HepG2 (cell line): ENCODE results near the gene FMNL1. TPM values are rescaled to one million over a fixed set of nuclear protein-coding genes. Genes with fewer than 3 reads are reported as not detected.

ENCODE experiments used
- ERF ChIP-seq: IDR thresholded peaks from 2 replicates; pipeline ENCODE4 v1.6.1; 2018; ENCODE audit warnings: missing biosample characterization, missing genetic modification reagents
- GABPA ChIP-seq, 2 experiments: IDR thresholded peaks; 2 replicates each; pipeline ENCODE4 v1.6.1; 2011 to 2016; ENCODE audit warnings: low read depth in 2 of 2, low read length in 1 of 2, missing biosample characterization in 1 of 2, missing genetic modification characterization in 1 of 2
- HOXA3 ChIP-seq: sonication (generic); formaldehyde crosslinking; IDR thresholded peaks from 2 replicates; pipeline ENCODE4 v1.5.0; 2020; ENCODE audit warnings: missing genetic modification reagents
- IRF9 ChIP-seq: sonication (generic); formaldehyde crosslinking; IDR thresholded peaks from 2 replicates; pipeline ENCODE4 v1.8.0; 2022; ENCODE audit warnings: missing genetic modification reagents, mild to moderate bottlenecking, borderline replicate concordance
- KDM3A ChIP-seq: IDR thresholded peaks from 2 replicates; pipeline ENCODE4 v1.6.1; 2018; ENCODE audit warnings: low read depth, missing compliant biosample characterization
- NFE2L1 ChIP-seq: sonication (generic); formaldehyde crosslinking; IDR thresholded peaks from 2 replicates; pipeline ENCODE4 v1.4.0; 2020; ENCODE audit warnings: missing genetic modification reagents, mild to moderate bottlenecking, borderline replicate concordance
- NFIC ChIP-seq: IDR thresholded peaks from 2 replicates; pipeline ENCODE4 v1.6.1; 2012; ENCODE audit warnings: mild to moderate bottlenecking, low read length, inconsistent platforms
- ONECUT2 ChIP-seq: sonication (generic); formaldehyde crosslinking; IDR thresholded peaks from 2 replicates; pipeline ENCODE4 v1.4.0; 2020; ENCODE audit warnings: missing genetic modification reagents
- RFXANK ChIP-seq: IDR thresholded peaks from 2 replicates; pipeline ENCODE4 v1.6.1; 2016
- TBX2 ChIP-seq: sonication (generic); formaldehyde crosslinking; IDR thresholded peaks from 2 replicates; pipeline ENCODE4 v1.5.0; 2020; ENCODE audit warnings: missing genetic modification reagents, mild to moderate bottlenecking, borderline replicate concordance
- TFDP1 ChIP-seq: IDR thresholded peaks from 2 replicates; pipeline ENCODE4 v1.6.1; 2016; ENCODE audit warnings: missing compliant biosample characterization, missing genetic modification reagents, borderline replicate concordance
- THAP9 ChIP-seq: sonication (generic); formaldehyde crosslinking; IDR thresholded peaks from 2 replicates; pipeline ENCODE4; 2020; ENCODE audit warnings: missing genetic modification reagents, mild to moderate bottlenecking, borderline replicate concordance
- TRIM24 ChIP-seq: sonication (generic); formaldehyde crosslinking; IDR thresholded peaks from 2 replicates; pipeline ENCODE4 v1.8.0; 2022; ENCODE audit warnings: mild to moderate bottlenecking, missing genetic modification reagents
- ZBTB1 ChIP-seq: sonication (generic); formaldehyde crosslinking; IDR thresholded peaks from 2 replicates; pipeline ENCODE4 v1.4.0; 2020; ENCODE audit warnings: missing genetic modification reagents, borderline replicate concordance
- ZBTB7B ChIP-seq: sonication (generic); formaldehyde crosslinking; IDR thresholded peaks from 2 replicates; pipeline ENCODE4 v1.4.0; 2020; ENCODE audit warnings: missing genetic modification reagents
- ZFP36L2 ChIP-seq: sonication (generic); formaldehyde crosslinking; IDR thresholded peaks from 2 replicates; pipeline ENCODE4 v1.4.0; 2020; ENCODE audit warnings: missing genetic modification reagents
- ZKSCAN5 ChIP-seq: sonication (generic); formaldehyde crosslinking; IDR thresholded peaks from 2 replicates; pipeline ENCODE4 v1.5.1; 2020; ENCODE audit warnings: mild to moderate bottlenecking, missing genetic modification reagents
- ZNF207 ChIP-seq: fragments of 450-650 bp; IDR thresholded peaks from 2 replicates; pipeline ENCODE4 v1.6.1; 2016; ENCODE audit warnings: antibody characterized with exemption, borderline replicate concordance
- ZNF556 ChIP-seq: sonication (generic); formaldehyde crosslinking; IDR thresholded peaks from 2 replicates; pipeline ENCODE4 v1.4.0; 2020; ENCODE audit warnings: mild to moderate bottlenecking, missing genetic modification reagents, borderline replicate concordance
- ZNF790 ChIP-seq: sonication (generic); formaldehyde crosslinking; IDR thresholded peaks from 2 replicates; pipeline ENCODE4 v1.8.0; 2022; ENCODE audit warnings: missing genetic modification reagents, mild to moderate bottlenecking, borderline replicate concordance
- polyA plus RNA-seq, 8 experiments: library from polyadenylated mRNA; depleted of rRNA in 3 of 8; stranded (reverse) in 7 of 8; unstranded in 1 of 8; fragments of >200 nt; fragmentation: Illumina TruSeq in 4 of 8; extraction: Trizol in 4 of 8; gene quantifications; 2 replicates each; pipeline versions ENCODE4 v1.2.1 to v1.2.3, GENCODE V29; 2011 to 2016; ENCODE audit warnings: low read depth in 4 of 8, missing spikeins in 1 of 8, mixed read lengths in 1 of 8; ENCODE audit not compliant: insufficient read depth in 1 of 8
- total RNA-seq, 5 experiments: library from RNA; depleted of rRNA; stranded (reverse); fragments of >200 nt; fragmentation: Illumina TruSeq; extraction: Trizol; gene quantifications; 2 replicates each; pipeline ENCODE4 v1.2.3, GENCODE V29; 2016; ENCODE audit warnings: low read depth in 1 of 5
- TF ChIP-seq, protein P1 (sequence below): sonication (generic); formaldehyde crosslinking; IDR thresholded peaks from 2 replicates; pipeline ENCODE4 v1.4.0; 2020; ENCODE audit warnings: missing genetic modification reagents

The FMNL1 gene
- total and polyA plus RNA-seq, 2 of the 13 experiments (the other 11 are each of a cell fraction or from before 2014, with no cell fraction given), result 0.53 to 0.70 TPM

DNA sequence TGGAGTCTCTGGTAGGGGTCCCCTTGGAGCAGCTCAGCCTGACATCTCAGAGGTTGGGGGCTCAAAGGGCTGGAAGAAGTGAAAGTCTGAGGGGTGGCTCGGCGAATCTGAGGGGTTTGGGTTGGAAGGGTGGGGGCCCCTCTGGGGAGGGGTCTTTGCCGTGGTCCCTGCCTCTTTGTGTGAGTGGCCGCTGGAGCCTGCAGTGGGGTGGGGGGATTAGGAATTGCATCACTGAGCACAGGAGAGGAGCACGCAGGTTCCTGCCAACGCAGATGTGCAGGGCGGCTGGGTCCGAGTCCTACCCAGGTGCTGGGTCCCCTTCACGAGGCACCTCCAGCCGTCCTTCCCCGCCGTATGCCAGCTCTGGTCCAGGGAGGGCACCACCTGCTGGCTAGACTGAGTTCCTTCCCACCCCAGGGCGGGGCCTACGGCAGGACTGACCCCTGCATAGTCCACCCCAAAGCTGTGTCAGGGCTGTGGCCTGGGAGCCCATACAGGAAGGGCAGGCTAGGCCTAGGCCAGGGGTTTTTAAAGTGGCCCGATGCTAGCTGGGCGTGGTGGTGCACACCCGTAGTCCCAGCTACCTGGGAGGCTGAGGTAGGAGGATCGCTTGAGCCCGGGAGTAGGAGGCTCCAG lies 9.9 kb downstream of the FMNL1 start (continued):
- peak; percentile 46; the same call in 1 of the 2 replicates for TF ChIP-seq TFDP1 (CRISPR knock-in tag)
- no peak for TF ChIP-seq ZNF556
- TF ChIP-seq TBX2 (CRISPR knock-in tag), result 0 out of 2 replicates have a peak, but pooled peaks have one; percentile 29
- no peak for TF ChIP-seq KDM3A (CRISPR knock-in tag)
- peak; percentile 58; the same call in 1 of the 2 replicates for TF ChIP-seq ZBTB7B
- no peak for TF ChIP-seq NFE2L1 (CRISPR knock-in tag)
- no peak for TF ChIP-seq ZNF207
- TF ChIP-seq ZFP36L2 (CRISPR knock-in tag), result no peak
- no peak for TF ChIP-seq THAP9 (CRISPR knock-in tag)
- peak; percentile 66 for TF ChIP-seq HOXA3 (CRISPR knock-in tag)
- no peak for TF ChIP-seq NFIC
- TF ChIP-seq ERF (CRISPR knock-in tag), result peak; percentile 59; the same call in 1 of the 2 replicates
- TF ChIP-seq ZKSCAN5 (CRISPR knock-in tag), result no peak
- TF ChIP-seq RFXANK (CRISPR knock-in tag), result 0 out of 2 replicates have a peak, but pooled peaks have one; percentile 44
- TF ChIP-seq GABPA (IDR thresholded peaks at IDR 0.05; ENCODE audit: low read depth, low read length), result no peak
- TF ChIP-seq GABPA (CRISPR knock-in tag; IDR thresholded peaks at IDR 0.05; ENCODE audit: low read depth), result no peak
- TF ChIP-seq, protein P1, sequence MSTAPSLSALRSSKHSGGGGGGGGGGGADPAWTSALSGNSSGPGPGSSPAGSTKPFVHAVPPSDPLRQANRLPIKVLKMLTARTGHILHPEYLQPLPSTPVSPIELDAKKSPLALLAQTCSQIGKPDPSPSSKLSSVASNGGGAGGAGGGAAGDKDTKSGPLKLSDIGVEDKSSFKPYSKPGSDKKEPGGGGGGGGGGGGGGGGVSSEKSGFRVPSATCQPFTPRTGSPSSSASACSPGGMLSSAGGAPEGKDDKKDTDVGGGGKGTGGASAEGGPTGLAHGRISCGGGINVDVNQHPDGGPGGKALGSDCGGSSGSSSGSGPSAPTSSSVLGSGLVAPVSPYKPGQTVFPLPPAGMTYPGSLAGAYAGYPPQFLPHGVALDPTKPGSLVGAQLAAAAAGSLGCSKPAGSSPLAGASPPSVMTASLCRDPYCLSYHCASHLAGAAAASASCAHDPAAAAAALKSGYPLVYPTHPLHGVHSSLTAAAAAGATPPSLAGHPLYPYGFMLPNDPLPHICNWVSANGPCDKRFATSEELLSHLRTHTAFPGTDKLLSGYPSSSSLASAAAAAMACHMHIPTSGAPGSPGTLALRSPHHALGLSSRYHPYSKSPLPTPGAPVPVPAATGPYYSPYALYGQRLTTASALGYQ (CRISPR knock-in tag), result no peak
- no peak for TF ChIP-seq TRIM24 (CRISPR knock-in tag)
- TF ChIP-seq ONECUT2 (CRISPR knock-in tag), result peak; percentile 28; the same call in 1 of the 2 replicates
- TF ChIP-seq ZNF790 (CRISPR knock-in tag), result no peak
- TF ChIP-seq IRF9 (CRISPR knock-in tag), result peak; percentile 55; the same call in 1 of the 2 replicates
- TF ChIP-seq ZBTB1 (CRISPR knock-in tag), result no peak
